GM12873 (cell line): ENCODE results near the gene SPATA46.

ENCODE experiments used
- CTCF ChIP-seq: IDR thresholded peaks from 2 replicates; pipeline ENCODE4 v1.5.1; 2012; ENCODE audit warnings: low read depth, mild to moderate bottlenecking, moderate library complexity, low read length, control low read depth; ENCODE audit not compliant: insufficient read depth; ENCODE audit errors: missing control alignments

The SPATA46 gene

GRCh38 chr1:162371611-162372010 lies 5.0 kb downstream of the SPATA46 start:
- TF ChIP-seq CTCF = no peak

- no peak for TF ChIP-seq CTCF
These were observed 5.9 kb downstream of the SPATA46 start for GRCh38 chr1:162370721-162371120.

GRCh38 chr1:162370161-162370560 lies 6.5 kb downstream of the SPATA46 start:
- TF ChIP-seq CTCF = no peak

- TF ChIP-seq CTCF = no peak
These were observed 7.1 kb downstream of the SPATA46 start for GRCh38 chr1:162369571-162369970.

- TF ChIP-seq CTCF = no peak
These were observed 8.2 kb downstream of the SPATA46 start for GRCh38 chr1:162368451-162368850.

- TF ChIP-seq CTCF = no peak
These were observed 8.9 kb downstream of the SPATA46 start for GRCh38 chr1:162367772-162368171.

GRCh38 chr1:162367073-162367472 lies 9.6 kb downstream of the SPATA46 start:
- no peak for TF ChIP-seq CTCF
